Left cardiac atrium (tissue), 4 donors: ENCODE results near the gene UVSSA. TPM values are rescaled to one million over a fixed set of nuclear protein-coding genes. Genes with fewer than 3 reads are reported as not detected.
"Not testable (repeated sequence)": the region's sequence is repeated elsewhere in the genome, so short reads cannot be mapped to it uniquely, and the experiment has no call there.

Experiments
- ATAC-seq, 2 donors: fragments of 200-7000 bp; cut with Tn5 transposase; one replicate each; pipeline ENCODE4 v1.9.1; 2020; ENCODE audit warnings: mild to moderate bottlenecking in 2 of 2, moderate library complexity in 2 of 2
- DNase-seq: peaks from one replicate; pipeline ENCODE4 v3.0.0-alpha.2; 2020
- intact Hi-C, 2 donors: fragments of 100-400 bp; cut with DNase I; formaldehyde crosslinking; loops; one replicate each; pipeline versions ENCODE4 v1.14.1 to v1.15.1; 2022 to 2023
- total RNA-seq, 2 donors: library from RNA; stranded (reverse); fragmentation: NEBNext Ultra II Directional; extraction: Animal tissue kit (Norgen Biotek cat#: 25700); gene quantifications; one replicate each; pipeline ENCODE4 v1.2.1, GENCODE V29; 2021
- donor health status: DM: no; HTN: yes; CAD: no.
- donor health status: DM: no; HTN: yes; CAD: no; lungs with severe emphysema.
- donor health status: DM: yes; HTN: yes; CAD: no.
- donor health status: Dilated cardiomyopathy.

UVSSA gene
- total RNA-seq, 2 donors from 2014 or later, result 7.9 to 8.4 TPM

DNA sequence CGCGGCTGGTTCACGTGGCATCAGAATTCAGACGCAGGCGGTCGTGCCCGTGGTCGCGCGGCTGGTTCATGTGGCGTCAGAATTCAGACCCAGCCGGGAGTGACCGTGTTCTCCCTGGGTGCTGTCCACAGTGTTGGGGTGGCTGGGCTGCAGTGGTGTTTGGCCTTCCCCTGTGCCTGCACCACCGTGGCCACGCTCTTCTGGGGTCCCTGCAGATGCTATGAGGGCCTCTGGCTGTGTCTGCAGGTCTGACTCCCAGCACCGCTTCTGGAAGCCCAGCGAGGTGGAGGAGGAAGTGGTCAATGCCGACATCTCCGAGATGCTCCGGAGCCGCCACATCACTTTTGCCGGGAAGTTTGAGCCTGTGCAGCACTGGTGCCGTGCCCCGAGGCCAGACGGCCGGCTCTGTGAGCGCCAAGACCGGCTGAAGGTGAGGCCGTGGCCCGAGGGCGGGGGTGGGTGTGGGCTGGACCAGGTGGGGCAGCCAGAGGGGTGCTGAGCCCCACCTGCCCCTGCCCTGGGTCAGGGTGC is 32.9 kb downstream of the UVSSA start:
- intact Hi-C loops, result no loop called here
- ATAC-seq (no peak), DNase-seq (no peak)

DNA sequence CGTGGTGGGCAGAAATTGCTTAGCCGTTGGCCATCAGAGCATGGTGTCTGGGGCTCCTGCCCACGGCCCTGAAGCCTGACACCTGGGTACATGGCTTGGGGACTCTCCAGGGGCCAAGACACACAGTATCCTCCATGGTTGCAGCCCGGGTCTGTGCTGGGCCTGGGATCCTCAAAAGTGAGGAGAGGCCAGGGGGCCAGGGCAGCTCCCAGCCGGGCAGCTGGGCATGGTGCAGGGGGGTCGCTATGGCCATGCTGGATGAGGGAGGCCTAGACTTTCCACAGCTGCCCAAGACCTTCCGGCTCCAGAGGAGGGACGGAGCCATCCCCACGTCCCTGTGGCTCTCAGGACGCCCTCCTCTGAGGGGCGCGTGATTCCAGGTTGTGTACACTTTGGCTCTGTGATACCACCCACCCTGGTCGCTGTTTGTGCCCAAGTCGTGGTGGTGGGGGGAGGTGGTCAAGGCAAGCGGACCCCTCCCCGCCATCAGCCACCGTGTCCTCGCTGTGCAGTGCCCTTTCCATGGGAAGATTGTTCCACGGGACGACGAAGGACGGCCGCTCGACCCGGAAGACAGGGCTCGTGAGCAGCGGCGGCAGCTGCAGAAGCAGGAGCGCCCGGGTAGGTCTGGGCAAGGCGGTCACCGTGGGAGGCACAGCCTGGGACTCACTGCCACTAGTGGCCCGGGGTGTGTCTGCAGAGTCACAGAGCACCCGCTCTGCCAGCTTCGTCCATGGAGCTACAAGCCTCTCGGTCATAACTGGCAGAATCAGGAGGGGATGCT is 33.6 kb downstream of the UVSSA start:
- peak; percentile 17 for DNase-seq
- no peak for ATAC-seq
- intact Hi-C loops, result no loop called here

DNA sequence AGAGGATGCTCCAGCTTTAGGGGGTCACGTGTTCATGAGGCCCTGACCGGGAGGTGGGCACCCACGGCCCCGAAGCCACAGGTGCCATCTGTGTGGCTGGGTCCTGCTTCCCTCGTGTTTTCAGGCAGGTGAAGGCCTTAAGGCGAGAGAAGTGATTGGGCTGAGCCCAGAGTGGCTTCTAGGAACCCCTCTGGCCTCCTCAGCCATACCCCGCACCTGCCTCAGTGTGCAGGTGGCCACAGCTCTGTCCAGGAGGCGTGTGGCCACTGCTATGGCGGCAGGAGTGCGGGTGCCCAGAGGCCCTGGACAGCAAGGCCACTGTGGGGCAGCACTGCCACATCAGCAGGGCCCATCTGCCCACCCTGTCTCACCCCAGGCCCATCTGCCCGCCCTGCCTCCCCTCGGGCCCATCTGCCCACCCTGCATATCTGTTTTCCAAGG is 34.2 kb downstream of the UVSSA start:
- DNase-seq (no peak), ATAC-seq (no peak)
- intact Hi-C loops, result no loop called here

DNA sequence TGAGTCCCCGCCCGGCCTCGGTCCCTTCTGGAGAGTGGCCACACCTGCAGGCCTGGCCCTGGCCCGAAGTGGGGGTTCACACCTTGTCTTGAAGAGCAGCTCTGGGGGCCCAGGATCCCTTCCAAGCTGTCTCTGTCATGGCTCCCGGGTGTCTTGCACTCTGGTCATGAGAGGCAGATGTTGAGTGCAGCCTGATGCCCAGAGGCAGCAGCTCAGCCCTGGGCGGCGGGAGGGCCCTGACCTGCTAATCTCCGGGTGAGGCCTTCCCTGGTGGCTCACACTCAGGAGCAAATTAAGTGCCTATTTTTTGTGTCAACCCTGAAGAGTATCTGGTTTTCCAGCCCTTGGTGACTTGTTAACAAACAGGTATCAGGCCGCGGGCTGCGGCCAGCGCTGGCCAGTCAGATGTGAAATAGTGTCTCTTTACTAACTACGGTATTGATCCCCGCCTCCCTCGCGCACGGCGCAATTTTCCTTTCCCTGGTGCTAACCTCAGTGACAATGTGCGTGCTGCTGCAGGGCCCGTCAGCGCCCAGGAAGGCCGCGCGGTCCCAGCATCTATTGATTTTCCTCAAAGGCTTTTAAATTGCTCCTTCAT is 35.0 kb downstream of the UVSSA start:
- intact Hi-C loops, result no loop called here
- ATAC-seq (no peak), DNase-seq (peak; percentile 8)

DNA sequence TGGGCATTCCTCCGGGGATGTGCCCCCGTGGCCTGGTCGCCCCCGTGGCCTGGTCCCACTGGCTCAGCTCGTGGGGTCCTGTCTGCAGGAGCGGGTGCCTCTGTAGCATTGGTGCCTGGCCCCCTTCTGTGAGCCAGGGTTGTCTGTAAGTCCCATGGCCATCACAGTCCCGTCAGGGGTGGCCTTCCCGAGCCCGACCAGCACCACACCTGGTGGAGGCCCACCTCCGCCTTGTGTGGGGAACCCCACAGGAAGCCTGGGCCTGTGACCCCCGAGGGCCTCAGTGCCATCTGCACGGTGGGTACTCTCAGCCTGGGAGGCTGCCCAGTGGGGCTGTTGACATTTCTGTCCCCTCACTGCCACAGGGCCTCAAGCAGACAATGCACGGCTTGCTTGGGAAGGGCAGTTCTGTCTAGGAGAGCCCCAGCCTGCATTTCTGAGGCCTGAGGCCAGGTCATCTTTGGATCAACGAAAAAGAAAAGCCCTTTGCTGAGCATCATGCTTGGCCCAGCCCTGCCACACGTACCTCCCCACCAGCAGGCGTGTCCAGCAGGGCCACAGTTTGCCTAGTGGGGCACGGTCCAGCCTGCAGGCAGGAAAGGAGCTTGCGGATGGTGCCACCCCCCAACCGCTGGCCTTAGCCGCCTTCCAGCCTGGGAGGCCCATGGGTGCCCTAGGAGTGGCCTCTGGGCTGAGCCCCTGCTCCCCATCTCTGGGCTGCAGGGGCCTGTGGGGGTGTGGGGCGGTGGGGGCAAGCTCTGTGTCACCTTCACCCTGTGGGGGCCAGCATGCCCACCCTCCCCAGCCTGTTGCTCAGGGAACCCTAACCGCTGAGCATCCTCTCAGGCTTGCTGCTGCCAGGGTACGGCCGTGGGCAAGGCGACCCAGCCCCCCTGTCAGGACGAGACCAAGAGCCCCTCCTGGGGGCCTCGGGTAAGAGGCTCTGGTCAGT is 36.0 kb downstream of the UVSSA start:
- DNase-seq, result peak; percentile 16
- intact Hi-C loops, result no loop called here
- ATAC-seq, result no peak

DNA sequence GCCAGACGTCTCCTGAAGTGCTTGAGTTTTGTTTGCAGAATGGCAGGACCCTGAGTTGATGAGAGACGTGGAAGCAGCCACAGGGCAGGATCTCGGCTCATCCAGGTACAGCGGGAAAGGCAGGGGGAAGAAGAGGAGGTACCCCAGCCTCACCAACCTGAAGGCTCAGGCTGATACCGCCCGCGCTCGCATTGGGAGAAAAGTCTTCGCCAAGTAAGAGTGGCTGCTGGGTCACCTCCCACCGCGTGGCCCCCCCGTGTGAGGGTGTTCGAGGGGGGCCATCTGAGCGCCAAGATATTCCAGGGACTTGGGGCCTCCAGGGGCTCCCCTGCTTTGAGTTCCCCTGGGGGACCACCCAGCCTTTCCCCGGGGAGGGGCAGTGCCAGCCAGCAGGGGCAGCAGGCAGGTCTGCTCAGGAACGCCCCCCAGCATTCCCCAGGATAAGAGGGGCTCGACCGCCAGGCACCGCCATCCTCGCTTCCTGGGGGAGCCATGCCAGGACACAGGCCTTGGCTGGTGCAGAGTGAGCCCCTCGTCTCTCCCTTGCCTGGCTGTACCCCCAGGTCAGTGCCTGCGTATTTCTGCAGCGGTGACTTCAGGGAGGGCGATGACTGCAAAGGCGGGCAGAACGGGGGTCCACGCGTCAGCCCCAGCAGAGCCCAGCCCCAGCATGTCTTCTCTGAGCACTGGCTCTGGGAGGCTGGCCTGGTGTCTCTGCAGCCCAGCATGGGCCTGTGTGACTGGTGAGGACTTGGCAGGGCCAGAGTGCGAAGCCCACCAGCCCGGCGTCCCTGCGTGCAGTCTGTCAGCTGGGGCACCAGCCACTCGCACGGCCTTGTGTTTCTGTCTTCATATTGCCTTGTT is 37.0 kb downstream of the UVSSA start:
- ATAC-seq, result no peak
- intact Hi-C loops, result no loop called here
- peak; percentile 17 for DNase-seq

DNA sequence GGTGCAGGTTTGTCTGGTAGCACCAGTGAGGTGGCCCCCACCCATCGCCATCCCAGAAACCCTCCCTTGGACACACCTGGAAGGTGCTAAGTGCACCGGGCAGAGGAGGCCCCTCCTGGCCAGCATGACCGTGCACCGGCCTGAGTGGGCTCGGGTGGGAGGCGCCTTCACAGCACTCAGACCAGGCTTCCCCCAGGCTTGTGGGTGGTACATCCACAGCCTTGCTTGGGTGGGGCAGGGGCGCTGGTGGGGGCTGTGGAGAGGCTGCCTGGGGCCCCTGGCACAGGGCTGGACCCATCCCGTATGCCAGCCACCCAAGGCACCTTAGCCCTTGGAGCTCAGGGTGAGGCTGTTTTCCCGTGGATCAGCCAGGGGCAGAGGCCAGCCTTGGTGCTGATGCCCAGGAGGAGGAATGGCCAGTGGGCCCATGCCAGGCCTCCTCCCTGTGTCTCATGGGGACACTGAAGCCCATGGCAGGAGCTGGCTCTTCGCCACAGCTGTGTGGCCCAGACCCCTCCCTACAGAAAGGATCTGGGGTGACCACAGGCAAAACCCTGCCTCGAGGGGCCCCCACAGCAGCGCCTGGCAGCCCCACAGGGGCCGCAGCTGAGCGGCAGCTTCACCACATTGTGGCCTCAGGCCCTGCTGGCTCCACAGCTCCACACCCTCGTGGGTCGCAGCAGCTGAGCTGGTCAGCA is 37.8 kb downstream of the UVSSA start:
- intact Hi-C loops, result no loop called here
- DNase-seq, result peak; percentile 14
- ATAC-seq, result no peak

DNA sequence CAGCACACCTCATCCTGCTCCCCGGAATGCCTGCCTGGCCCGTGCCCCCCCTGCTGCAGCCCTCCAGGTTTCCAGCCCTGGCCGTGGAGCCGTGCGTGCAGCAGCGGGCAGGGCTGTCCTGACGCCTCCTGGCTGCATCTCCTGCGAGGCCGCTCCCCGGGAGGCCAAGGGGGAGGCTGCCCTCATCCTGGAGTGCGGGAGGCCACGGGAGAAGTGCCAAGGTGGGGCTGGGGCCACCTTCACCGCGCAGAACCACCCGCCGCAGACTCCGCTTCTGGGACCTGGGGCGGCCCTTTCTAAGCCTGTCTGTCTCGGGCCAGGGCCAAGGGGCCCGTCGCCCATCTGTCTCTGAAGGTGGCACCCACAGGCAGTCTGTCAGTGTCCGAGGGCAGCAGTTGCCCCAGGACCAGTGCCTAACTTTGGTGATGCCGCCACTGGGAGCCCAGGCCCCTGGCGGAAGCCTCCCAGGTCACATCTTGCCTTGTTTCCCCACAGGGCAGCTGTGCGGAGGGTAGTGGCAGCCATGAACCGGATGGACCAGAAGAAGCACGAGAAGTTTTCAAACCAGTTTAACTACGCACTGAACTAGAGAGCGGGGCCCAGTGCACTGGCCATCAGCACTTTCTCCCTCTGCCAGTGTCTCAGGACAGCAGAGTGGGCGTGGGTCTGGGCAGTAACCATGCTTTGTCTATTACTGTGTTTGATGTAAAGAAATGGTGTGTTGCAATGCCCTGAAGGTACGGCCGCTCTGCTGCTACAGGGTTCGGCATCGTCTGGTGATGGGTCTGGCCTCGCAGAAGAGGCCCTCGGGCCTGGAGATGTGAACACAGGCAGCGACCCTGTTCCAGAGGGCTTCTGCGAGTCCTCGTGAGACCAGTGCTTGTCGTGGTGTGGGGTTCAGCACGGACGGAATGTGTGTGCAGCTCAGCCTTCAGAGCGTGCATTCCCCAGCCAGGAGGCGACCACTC is 38.6 kb downstream of the UVSSA start:
- peak in 1 of 2 donors; percentile 30 for ATAC-seq
- intact Hi-C loops, result no loop called here

DNA sequence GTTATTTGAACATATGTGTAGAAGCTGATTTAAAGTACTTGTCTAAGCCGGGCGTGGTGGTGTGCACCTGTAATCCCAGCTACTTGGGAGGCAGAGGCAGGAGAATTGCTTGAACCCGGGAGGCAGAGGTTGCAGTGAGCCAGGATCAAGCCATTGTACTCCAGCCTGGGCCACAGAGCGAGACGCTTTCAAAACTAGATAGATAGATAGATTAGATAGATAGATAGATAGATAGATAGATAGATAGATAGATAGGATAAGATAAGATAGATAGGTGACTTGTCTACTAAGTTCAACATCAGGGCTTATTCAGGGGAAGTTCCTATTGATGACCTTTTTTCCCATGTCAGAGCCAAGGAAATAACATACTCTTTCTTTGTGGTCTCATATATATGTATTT is 46.4 kb downstream of the UVSSA start:
- DNase-seq, ATAC-seq, intact Hi-C loops: not testable (repeated sequence)

More for the DNA sequence above, 38.6 kb downstream of the UVSSA start:
- DNase-seq, result peak; percentile 11

DNA sequence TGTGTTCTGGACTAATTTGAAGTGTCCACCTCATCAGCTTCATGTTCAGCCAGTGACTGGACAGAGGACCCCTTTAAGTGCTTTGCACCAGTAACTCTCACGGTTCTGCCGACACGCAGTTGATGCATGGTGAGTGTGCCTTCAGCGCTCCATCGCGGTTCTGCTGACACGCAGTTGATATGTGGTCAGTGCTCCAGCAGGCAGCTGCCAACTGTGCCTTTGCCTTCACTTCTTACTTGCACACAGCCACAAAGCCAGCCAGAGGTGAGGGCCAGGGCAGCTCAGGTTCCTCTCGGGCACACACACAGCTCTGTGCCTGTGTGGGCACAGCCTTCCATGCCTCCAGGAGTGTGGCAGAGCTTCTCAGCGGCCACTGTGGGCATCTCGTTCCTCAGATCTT is 46.9 kb downstream of the UVSSA start:
- intact Hi-C loops, result no loop called here
- DNase-seq (peak; percentile 12), ATAC-seq (no peak)

DNA sequence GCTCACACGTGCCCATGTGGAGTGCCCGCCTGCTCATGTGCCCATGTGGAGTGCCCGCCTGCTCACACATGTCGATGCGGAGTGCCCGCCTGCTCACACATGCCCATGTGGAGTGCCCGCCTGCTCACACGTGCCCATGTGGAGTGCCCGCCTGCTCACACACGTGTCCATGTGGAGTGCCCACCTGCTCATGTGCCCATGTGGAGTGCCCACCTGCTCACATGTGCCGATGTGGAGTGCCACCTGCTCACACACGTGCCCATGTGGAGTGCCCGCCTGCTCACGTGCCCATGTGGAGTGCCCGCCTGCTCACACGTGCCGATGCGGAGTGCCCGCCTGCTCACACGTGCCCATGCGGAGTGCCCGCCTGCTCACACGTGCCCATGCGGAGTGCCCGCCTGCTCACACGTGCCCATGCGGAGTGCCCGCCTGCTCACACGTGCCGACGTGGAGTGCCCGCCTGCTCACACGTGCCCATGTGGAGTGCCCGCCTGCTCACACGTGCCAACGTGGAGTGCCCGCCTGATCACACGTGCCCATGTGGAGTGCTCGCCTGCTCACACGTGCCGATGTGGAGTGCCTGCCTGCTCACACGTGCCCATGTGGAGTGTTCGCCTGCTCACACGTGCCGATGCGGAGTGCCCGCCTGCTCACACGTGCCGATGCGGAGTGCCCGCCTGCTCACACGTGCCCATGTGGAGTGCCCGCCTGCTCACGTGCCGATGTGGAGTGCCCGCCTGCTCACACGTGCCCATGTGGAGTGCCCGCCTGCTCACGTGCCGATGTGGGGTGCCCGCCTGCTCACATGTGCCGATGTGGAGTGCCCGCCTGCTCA is 47.8 kb downstream of the UVSSA start:
- DNase-seq, ATAC-seq, intact Hi-C loops: not testable (repeated sequence)

DNA sequence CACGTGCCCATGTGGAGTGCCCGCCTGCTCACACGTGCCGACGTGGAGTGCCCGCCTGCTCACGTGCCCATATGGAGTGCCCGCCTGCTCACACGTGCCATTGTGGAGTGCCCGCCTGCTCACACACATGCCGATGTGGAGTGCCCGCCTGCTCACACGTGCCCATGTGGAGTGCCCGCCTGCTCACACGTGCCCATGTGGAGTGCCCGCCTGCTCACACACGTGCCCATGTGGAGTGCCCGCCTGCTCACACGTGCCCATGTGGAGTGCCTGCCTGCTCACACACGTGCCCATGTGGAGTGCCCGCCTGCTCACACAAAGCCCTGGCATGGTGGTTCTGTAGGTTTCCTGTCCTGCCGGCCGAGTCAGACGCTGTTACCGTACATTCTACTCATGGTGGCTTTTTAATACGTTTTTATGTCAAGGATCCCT is 48.4 kb downstream of the UVSSA start:
- peak; percentile 8 for DNase-seq
- ATAC-seq, intact Hi-C loops: not testable (repeated sequence)

DNA sequence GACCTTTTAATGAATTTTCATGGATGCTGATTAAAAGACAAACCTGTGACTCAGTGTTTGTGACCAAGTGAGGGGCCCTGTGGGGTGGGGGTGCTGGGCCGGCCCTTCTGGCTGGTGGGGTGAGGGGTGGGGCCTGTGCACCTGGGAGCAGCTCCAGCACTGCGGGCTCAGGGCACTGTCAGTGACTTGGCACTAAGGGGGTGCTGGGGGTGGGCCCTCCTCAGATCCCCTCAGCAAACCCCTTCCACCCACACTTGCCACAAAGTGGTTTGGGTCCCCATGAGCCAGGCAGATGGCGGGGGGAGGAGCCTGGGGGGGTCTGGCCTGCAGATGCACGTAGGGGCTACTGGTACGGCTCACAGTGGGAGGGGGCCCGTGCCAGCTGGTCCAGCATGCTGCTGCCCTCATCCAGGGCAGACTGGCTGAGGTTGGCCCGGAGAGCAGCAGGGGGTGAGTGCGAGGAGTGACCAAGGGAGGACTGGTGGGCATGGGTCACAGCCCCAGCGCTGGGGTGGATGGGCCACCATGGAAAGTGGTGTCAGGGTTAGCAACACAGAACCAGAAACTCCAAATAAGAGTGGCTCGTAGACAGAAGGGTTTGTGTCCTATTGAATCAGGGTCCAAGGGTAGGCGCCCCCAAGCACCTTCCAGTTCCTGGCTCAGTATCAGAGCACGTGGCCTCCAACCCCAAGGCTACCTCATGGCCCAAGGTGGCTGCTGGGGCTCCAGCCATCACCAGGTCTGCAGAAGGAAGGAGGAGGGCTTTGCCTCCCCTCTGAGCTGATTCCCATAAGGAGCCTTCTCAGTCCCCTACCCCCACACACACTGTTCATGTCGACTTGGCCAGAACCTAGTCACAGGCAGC is 49.2 kb downstream of the UVSSA start:
- ATAC-seq (no peak), DNase-seq (peak; percentile 13)
- intact Hi-C loops, result no loop called here

DNA sequence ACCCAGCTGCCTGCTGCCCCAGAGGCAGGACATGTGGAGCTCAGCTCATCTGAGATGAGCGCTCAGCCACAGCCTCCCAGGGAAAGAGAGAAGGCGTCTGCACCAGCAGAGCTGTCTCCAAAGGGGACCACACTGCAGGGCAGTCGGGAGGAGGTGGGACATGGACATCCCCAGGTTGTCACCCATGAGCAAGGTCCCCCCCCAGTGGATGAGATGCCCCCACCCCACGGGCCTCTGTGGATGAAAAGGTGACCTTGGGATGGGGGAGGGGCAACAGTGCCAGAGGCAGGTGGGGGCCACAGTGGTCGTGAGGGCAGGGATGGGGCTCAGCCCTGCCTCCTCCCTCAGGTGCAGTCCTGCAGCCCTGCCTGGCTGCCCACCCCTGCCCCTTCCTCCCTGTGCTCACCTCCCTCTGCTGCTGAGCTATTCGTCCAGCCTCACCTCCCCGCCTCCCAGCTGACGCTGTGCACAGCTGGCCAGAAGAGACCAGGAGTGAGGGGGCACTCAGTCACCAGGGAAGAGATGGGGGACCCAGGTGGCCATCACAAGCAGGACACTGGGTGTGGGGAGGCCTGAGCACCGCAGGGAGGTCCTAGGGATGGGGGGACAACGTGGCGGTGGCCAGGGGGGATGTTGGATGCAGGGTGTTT is 49.9 kb downstream of the UVSSA start:
- ATAC-seq (no peak), DNase-seq (peak; percentile 8)
- intact Hi-C loops, result no loop called here
